Dermis blood vessel endothelial cell (primary cell): ENCODE results near the gene ZNF618. TPM values are rescaled to one million over a fixed set of nuclear protein-coding genes. Genes with fewer than 3 reads are reported as not detected.

Source experiments
- DNase-seq: peaks from one replicate; pipeline ENCODE4 v3.0.0; 2010
- total RNA-seq: library from RNA; depleted of rRNA; stranded (reverse); fragments of >200 nt; gene quantifications from 2 replicates; pipeline ENCODE4 v1.2.3, GENCODE V29; 2014

ZNF618 gene
- total RNA-seq, 1 donor from 2014 or later = 11.7 TPM

DNA sequence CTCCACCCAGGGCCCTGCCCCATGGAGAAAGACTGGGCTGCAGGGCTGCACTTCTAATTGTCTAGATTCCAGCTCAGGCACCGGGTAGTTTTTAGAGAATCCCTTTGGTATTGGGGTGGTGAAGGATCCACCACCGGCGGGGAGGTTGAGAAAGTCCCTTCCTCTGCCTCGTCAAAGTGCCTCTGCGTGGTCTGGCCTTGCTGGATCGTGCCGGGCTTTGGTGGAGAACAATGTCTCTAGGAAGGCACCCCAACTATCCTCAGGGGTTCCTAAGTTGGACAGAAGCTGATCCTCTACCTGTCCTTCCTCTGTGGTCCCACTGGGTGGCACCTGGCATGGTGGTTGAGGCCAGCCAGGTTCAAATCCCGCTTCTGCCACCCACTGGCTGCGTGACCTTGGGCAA is 209.3 kb downstream of the ZNF618 start:
- DNase-seq = no peak

DNA sequence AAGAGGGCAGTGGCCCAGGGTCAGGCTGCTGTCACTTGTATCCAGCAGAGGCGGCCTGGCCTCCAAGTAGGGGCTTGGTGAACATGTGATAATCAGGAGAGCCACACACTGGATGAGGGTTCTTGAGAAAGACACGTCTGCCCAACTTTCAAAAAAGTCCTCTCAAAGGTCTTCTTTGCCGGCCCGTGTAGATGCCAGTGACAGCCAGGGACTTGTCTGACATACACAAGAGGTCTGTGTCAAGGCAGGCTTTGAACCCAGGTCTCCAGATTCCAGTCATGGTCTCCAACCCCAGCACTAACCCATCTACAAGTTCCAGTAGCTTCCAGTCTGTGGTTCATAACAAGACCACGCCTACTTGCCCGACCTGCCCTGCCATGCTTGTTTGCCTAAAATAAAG is 209.9 kb downstream of the ZNF618 start:
- DNase-seq = no peak

DNA sequence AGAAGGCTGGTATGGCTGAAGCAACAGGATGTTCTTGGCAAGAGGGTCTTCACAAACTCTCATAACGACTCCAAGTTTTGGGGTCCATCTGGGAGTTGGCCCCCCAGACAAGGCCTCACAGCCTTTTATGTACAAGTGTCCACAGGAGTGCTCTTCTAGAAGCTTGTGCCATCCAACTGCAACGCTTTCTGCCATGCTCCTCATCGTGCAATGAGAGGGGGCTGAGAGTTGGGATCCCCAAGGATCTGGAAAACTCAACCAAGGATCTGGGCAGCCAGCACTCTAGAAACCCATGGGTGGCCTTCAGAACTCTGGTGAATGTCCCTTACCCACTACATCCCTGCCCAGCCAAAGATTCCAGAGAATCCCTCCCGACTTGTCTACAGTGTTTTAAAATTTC is 210.5 kb downstream of the ZNF618 start:
- no peak for DNase-seq

DNA sequence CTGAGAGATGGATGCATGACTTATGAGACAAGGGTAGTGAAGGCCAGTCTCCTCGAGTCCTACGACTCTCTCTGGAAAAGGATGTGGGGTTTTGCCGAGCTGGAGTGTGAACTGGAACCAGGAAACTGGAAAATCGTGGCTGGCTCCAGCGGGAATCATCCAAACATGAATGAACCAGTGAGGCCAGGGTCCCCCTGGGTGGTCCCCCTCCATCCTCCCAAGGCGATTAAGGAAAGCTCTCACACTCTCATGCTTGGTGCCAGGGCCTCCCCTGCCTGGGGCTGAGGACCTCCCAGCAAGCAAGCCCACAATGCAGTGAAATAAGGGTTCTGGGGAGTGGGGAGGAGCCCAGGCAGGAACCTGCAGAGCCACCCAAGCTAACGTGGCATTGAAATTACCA is 211.6 kb downstream of the ZNF618 start:
- no peak for DNase-seq

DNA sequence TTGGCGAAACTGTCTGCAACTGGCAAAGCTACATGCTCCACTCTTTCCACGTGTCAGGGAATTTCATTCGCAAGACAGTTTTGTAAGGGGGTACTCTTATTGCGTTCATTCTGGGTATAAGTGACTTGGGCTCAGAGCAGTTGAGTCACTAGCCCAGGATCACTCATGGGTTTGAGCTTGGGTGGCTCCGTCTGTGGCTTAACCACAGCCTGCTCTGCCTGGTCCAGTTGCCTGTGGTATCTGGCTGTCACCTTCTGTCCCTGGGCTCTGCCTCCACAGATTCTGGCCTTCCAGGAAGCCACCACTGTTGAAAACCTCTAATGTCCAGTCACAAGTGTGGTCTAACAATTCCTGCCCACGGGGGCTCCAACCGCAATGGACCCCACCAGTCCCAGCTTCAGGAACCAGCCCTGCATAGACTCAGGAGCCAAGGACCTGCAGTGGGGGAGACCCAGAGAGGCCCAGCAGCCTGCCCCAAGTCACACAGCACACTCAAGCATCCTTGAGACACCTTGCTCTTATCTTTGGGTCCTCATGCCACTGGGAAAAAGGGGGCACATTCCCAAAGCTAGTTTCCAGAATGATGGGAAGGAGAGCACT is 212.6 kb downstream of the ZNF618 start:
- DNase-seq = no peak

DNA sequence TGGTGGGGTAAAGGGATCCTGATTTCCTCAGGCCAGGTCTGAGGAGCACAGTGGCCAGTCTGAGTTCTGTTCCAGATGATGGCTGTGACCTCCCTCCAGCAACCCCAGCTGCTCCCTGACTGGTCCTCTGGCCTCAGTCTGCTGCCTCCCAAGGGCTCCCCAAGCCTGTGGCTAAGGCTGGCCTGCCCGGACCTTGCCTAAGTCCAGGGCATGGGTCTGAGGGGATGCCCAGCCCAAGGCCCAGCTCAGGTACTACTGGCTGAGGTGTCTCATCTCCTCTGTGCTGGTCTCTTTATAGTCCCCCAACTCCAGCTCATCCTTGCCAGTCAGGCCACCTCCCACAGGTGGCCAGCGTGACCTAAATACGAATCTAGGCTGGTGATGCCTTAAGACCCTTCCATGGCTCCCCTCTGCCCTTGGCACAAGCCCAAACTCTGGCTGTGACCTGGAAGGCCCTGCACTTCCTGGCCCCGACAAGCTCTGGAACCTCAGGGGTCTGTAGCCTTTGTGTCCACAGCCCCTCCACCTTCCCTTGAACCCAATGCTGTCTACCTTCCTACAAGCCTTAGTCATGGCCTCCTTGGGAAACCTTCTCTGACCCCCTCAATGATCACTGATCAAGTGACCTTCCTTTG is 213.2 kb downstream of the ZNF618 start:
- DNase-seq = no peak

DNA sequence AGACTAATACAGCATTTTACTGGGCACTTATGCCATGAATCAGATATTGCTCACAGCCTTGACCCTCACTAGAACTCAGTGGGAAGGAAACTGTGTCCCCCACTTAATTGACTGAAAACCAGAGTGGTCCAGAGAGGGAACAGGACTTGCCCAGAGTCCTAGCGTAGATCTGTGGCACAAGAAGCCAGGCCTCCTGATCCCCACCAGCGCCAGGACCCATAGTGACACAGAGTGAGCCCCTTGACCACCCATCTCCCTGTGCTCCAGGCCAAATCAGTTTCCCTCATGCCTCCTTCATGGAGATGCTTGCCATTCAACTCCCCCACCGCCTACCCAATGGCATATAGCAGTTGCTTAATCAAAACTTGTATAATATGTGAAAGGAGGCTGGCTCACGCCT is 214.7 kb downstream of the ZNF618 start:
- DNase-seq = no peak

DNA sequence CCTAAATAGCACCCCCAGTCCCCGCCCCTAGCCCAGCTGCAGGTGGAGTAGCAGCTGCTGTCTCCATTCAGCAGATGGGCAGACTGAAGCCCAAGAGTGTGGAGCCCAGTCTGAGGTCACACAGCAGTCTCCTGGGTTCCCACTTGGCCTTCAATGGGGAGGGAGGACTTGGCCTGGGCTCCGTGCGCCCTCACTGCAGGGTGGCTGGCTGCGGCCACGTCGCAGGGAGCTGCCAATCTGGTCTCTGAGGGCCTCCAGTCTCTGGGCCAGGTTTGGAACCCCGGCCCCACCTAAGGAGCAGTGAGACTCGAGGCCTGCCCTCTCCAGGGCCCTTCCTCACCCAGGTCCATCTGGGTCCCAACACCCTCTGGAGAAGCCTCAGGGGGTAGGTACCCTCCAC is 215.6 kb downstream of the ZNF618 start:
- no peak for DNase-seq

DNA sequence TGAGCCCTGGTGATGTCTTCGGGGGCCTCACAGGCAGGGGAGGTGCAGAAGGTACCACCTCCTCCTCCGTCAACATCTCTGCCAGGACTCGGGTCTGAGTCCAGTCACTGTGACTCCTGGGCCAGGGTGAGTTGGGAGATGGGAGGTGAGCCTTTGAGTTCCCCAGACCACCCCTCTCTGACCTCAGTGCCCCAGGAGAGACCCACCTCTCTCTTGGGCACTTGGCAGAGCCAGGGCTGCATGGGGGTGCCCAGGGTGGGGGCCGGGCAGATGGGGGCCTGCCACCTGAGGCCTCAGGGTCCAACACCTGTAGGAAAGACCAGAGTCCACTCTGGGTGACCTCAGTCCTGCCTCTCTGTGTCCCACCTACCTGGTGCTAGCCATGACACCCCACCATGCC is 216.2 kb downstream of the ZNF618 start:
- no peak for DNase-seq

DNA sequence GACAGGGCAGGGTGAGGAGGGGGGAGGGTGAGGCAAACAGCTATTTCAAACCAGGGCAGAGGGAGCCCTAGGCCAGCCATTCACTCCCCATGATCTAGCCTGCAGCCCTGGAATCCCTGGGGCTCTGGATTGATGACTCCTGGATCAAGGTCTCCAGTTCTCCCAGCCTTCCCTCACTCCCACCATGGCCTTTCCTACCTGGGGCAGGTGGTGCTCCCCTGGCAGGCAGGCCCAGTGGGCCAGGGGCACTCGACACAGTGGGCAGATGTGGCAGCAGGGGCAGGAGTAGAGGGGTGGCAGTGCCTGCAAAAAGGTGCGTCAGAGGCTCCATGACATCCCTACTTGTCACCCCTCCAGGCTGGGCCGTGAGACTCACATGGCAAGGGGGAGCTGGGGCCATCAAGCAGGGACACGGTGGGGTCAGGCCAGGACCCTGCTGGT is 216.9 kb downstream of the ZNF618 start:
- DNase-seq = no peak

DNA sequence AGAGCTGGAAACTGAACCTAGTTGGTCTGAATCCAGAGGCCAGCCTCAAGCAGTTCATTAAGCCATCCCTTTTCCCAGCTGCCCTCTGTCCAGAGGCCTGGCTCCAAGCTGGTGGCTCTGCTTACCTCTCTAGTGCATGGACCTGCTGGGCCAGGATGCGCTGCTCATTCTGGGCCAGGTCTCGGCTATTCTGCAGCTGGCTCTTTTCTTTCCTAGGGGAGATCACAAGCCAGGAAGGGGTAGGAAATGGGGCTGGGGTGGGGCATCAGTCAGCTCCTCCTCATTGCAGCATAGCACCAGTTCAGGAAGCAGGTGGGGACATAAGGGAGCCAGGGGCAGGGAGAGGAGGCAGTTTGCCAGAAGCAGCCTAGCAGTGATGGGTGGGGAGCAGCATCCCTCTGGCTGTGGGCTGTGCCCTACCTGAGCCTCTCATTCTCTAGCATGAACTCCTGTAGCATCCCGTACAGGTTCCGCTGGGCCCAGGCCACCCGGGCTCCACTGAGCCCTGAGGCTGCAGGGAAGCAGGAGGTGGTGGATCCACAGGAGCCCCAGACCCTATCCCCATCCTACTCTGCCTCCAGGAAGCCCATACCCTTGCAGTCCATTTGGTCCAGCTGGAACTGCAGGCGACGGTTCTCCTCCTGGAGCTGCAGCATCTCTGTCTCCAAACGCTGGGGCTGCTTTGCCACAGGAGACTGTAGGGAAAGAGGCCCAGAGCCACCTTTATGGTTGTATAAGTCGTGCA is 217.8 kb downstream of the ZNF618 start:
- no peak for DNase-seq

DNA sequence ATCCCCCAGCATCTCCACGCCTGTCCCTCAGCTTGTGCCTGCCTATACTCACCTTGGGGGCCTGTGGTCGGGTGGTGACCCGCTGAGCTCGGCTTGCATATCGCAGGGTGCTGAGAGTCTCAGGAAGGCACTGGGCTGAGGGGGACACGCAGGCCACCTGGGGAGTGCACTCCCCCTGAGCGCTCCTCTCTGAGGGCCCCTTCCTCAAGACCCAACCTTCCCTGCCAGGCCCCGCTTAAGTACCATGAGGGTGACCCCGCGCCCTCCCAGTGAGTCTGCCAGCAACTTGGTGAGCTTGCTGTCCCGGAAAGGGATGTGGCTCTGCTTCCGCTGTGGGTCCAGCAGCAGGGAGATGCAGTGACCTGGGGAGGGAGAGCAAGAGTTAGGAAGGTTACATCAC is 218.9 kb downstream of the ZNF618 start:
- DNase-seq = no peak

DNA sequence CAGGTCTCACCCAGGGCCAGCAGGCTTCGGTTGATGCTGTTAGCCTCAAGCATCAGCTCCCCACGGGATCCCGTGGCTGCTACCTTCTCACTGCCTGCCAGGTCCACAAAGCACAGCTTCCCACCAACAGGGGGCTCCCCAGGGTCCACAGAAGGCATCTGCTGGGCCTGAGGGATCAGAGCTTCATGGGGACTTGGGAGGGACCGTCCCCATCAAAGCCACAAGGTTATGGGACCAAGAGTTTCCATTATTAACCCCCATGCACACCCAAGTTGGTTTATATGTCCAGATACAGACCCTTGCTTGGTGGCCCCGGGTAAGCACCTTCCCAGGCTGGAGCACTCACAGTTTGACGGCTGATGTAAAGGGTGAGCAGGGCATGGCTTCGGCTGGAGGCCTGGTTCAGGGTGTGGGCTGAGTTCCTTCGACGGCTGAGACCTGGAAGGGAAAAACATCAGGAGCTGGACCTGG is 220.0 kb downstream of the ZNF618 start:
- peak; percentile 27 for DNase-seq

DNA sequence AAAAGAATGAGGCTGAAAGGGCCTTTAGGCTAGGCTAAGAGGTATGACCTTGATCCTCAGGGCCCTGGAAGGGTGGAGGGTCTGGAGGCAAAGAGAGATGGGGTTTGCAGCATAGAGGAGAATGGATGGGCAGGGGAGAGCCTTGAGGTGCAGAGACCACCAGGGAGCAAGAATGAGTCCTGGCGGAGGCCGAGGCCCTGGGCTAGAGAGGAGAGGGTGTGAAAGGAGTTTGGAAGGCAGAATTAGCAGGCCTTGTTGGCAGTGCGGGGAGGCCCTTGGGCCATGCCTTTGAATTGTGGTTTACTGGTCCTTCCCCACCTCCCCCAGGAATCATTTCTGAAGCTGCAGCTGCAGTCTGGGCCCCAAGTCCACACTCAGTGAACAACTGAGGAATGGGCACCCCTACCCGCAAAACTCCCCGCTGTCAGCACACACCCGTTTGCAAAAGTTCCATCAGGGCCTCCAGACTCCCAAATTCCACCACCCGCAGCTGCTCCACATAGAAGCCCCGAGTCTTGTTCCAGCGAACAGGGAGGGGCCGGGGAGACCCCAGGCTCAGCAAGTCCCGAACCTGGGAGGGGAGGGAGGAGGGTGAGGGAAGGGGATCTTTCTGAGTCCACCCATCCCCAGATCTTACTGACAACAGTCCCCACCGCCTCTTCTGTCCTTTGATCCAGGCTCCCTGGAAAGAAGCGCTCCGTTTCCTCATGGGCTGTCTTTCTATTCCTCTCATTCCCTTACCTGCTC is 220.9 kb downstream of the ZNF618 start:
- DNase-seq = no peak

DNA sequence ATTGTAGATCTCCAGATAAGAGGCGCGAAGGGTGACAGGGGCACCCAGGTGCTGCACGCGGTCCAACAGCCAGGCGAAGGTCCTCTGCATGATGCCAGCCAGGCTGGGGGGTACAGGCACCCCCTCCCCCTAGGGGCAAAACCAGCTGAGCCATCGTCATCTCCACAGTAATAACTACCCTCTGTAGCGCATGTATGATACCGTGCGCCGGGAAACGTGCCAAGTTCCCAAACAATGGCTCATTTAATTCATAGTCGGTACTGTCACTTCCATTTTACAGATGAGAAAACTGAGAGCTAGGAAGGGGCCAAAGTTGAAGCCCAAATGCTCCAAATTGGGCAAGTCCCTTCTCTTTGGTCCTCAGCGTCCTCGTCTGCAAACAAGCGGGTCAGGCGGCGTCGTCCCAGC is 221.5 kb downstream of the ZNF618 start:
- DNase-seq = peak; percentile 69

DNA sequence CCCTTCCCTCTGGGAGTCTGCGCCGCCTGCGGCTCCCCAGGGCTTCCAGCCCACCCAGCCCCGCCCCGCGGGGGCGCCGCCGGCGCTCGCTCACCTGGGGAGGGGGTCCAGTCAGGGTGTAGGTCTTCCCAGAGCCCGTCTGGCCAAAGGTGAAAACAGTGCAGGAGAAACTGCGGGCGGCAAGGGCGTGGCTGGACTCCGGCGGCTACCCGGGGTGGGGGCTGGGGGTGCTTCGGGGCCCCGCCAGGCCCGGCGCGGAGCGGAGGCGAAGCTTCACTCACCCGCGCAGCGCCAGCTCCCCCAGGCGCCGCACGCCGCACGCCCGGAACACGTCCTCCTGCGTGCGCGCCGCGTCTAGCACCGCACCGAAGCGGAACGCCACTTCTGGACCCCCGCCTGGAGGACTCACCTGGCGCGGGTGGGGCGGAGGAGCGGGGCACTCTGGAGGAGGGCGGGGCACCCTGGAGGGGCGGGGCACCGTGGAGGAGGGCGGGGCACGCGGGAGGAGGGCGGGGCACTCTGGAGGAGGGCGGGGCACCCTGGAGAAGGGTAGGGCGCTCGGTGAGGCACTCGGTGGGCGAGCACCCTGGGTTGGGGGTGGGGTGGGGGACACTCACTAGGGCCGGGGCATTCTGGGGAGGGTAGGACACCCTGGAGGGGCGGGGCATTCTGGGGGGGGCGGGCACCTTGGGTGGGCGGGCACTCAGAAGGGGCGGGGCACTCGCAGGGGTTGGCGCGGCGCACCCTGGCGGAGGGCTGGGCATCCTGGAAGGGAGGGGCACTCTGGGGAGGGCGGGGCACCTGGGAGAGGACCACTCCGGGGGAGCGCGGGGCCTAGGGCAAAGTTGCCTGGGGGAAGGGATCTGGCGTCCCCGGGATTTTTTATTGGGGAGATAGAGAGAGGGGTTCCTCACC is 222.2 kb downstream of the ZNF618 start:
- DNase-seq = peak; percentile 35

DNA sequence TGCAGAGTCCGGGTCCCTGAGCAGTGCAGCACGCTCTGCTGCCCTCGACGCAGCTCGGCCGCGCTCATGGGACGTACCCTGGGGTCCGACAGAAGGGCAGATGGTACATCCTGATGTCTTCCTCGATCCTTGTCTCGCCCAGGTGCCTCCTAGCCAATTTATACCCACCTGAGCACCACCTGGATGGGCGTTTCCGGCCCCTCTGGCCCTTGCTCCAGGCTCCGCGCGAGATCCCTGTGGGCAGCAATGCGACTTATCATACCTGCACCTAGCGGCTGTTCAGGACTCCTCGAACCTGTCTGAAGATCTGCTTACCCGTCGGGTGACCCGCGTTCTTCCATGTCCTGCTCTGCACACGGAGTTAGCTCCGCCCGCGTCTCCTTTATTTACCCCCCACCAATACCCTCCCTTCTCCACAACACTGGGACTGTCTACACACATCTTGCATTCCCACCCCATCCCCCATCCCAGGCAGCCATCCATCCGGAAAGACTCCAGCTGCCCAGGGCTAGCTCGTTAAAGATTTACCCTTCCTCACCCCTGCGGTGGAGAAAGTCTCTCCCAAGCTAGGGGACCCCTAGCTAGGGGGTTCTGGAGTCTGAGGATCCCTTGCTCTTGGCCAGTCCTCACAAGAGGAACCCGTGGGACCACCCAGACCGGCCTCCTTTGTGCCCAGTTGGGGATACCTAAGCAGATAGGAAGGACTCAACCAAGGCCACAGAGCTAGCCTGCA is 223.0 kb downstream of the ZNF618 start, which contains the start of gene KIF12:
Gene KIF12 (minus strand): TSS at position 357 of the 733 bp plus-strand sequence. CDS start 16 bp downstream, at position 341.
- no peak for DNase-seq

DNA sequence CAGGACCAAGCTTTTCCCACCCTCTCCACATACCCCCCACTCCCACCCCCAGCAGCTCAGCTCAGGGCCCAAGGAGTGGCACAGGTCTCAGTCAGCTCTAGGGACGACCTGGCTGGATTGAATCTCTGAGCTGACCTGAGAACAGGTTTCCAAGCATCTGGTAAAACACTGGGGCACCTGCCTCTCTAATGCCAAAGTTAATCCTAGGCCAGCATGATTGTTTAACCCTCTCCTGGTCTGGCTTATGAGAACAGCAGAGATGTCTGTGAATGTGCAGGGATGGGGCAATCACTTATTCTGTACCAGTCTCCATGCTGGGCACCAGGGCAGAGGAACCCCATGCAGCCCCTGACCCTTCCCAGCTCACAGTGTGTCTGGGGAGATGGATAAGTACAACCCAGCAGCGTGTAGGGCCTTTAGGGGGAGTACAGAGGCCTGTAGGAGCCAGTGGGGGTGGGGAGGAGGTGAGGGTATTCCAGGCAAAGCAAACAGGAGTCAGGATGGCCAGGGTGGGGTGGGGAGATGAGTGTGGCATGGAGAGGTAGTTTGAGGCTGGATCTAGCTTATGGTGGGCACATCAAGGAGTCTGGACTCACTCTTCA is 223.7 kb downstream of the ZNF618 start:
- DNase-seq = no peak

DNA sequence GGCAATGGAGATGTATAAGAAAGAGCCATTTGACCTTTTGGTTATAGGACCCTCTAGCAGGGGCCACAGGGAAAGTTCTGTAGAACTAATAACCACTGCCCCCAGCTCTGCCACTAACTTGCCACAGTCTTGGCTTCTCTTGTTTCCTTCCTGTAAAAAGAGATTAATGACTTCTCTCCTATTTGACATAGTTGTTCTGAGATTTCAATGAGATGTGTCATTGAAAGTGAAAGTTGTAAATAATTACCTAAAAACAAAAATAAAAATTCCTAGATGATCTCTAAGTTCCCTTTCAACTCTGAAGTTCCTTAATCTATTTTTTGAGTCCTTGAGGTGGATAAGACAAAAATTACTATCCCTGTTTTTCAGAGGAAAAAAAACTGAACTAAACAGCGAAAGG is 224.4 kb downstream of the ZNF618 start:
- peak; percentile 16 for DNase-seq

DNA sequence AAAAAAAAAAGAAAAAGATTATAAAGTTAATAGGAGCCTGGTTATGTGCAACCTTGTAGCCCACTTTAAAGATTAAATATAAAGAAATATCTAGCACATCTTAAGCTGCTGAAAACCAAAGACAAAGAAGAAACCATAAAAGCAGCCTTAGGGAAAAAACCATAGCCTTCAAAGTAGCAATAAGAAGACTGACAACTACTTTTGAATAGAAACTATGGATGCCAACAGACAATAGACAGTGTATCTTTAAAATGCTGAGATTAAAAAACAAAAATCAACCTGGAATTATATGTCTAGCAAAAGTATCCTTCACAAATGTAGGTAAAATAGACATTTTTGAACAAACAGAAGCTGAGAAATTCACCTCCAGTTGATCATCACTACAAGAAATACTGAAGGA is 226.4 kb downstream of the ZNF618 start:
- no peak for DNase-seq

DNA sequence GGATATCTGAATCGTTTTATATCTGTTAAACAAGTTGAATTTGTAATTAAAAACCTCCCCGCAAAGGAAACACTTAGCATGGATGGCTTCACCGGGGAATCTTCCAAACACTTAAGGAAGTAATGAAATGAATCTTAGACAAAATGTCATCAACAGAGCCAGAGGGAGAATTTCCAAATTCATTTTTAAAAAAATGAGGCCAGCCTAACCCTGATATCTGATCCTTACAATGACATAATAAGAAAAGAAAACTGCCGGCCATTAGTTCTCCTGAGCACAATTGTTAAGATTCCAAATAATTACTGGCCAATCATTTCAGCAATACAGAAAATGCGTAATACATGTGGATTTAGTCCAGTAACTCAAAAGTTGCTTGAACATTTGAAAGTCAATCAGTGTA is 229.1 kb downstream of the ZNF618 start:
- no peak for DNase-seq
